ENCODE measurements around the gene RIPOR2. TPM values are rescaled to one million over a fixed set of nuclear protein-coding genes. Genes with fewer than 3 reads are reported as not detected.

Gene RIPOR2
- total and polyA plus RNA-seq, 2 of the 13 experiments (the other 11 are each of a cell fraction or from before 2014, with no cell fraction given): 0.02 to 0.05 TPM

- TF ChIP-seq IRX3 (CRISPR knock-in tag; IDR thresholded peaks at IDR 0.05; ENCODE audit: borderline replicate concordance, low read depth): no peak
- no peak for TF ChIP-seq TCF7 (IDR thresholded peaks at IDR 0.05; ENCODE audit: low read depth)
- TF ChIP-seq ZNF230 (CRISPR knock-in tag; IDR thresholded peaks at IDR 0.05): no peak
- no peak for TF ChIP-seq MED8 (CRISPR knock-in tag; IDR thresholded peaks at IDR 0.05; ENCODE audit: insufficient replicate concordance)
- no peak for TF ChIP-seq ZKSCAN5 (CRISPR knock-in tag; IDR thresholded peaks at IDR 0.05)
- no peak for TF ChIP-seq AKAP8 (CRISPR knock-in tag; IDR thresholded peaks at IDR 0.05)
- TF ChIP-seq ZNF281 (CRISPR knock-in tag; IDR thresholded peaks at IDR 0.05; ENCODE audit: borderline replicate concordance): no peak
- TF ChIP-seq PHF21A (CRISPR knock-in tag; IDR thresholded peaks at IDR 0.05): no peak
- no peak for TF ChIP-seq DDIT3 (CRISPR knock-in tag; IDR thresholded peaks at IDR 0.05)
- TF ChIP-seq TFDP2 (CRISPR knock-in tag; IDR thresholded peaks at IDR 0.05): no peak
- TF ChIP-seq ZNF224 (CRISPR knock-in tag; IDR thresholded peaks at IDR 0.05): no peak
- TF ChIP-seq ZFP1 (CRISPR knock-in tag; IDR thresholded peaks at IDR 0.05): no peak
Observed at GRCh38 chr6:24957199-24957598, 21.4 kb upstream of the RIPOR2 start (continued).
